Mucosa of rectum (tissue), 2 donors: ENCODE measurements around the gene SLC28A2.

Source experiments
- H3K27ac ChIP-seq, 2 donors: one replicate each; pipeline ENCODE4 v1.7.0; 2013; ENCODE audit warnings: inconsistent platforms in 2 of 2, low read depth in 2 of 2, low read length in 2 of 2
- H3K27me3 ChIP-seq, 2 donors: one replicate each; pipeline ENCODE4 v1.7.0; 2013; ENCODE audit warnings: low read length in 2 of 2; ENCODE audit not compliant: control insufficient read depth in 2 of 2, insufficient read depth in 2 of 2
- H3K36me3 ChIP-seq, 2 donors: one replicate each; pipeline ENCODE4 v1.7.0; 2013; ENCODE audit warnings: low read length in 2 of 2; ENCODE audit not compliant: control insufficient read depth in 2 of 2, insufficient read depth in 2 of 2
- H3K4me1 ChIP-seq, 2 donors: one replicate each; pipeline ENCODE4 v1.7.0; 2013; ENCODE audit warnings: low read length in 2 of 2, mild to moderate bottlenecking in 1 of 2; ENCODE audit not compliant: control insufficient read depth in 2 of 2, insufficient read depth in 2 of 2
- H3K4me3 ChIP-seq, 2 donors: one replicate each; pipeline ENCODE4 v1.7.0; 2013; ENCODE audit warnings: low read length in 2 of 2
- H3K9ac ChIP-seq, 2 donors: one replicate each; pipeline ENCODE4 v1.7.0; 2013; ENCODE audit warnings: low read length in 2 of 2, low read depth in 1 of 2, mild to moderate bottlenecking in 1 of 2
- H3K9me3 ChIP-seq, 2 donors: one replicate each; pipeline ENCODE4 v1.7.0; 2013; ENCODE audit warnings: low read length in 2 of 2; ENCODE audit not compliant: control insufficient read depth in 2 of 2
- donor health status: healthy.
- donor health status: Normal muscosa, but diverticular disease.

The SLC28A2 gene

GRCh38 chr15:45251888-45252287 lies at the start of gene SLC28A2:
SLC28A2 (plus strand) TSS chr15:45252234; CDS start chr15:45253216, 982 bp downstream.
- no peak within 1 kb of the TSS for H3K9ac ChIP-seq
- no peak within 1 kb of the TSS for H3K27ac ChIP-seq
- H3K9me3 ChIP-seq: no peaks in the 10 kb centered on the region
- H3K27me3 ChIP-seq: no peaks in the 10 kb centered on the region
- H3K36me3 ChIP-seq: no peaks in the 10 kb centered on the region
- peaks cover 2 to 9% of the 10 kb centered on the region in 2 donors for H3K4me1 ChIP-seq
- H3K4me3 ChIP-seq: peak within 1 kb of the TSS in 1 of 2 donors; percentile 48

- no peak overlapping the region for H3K4me3 ChIP-seq
- no peaks in the 10 kb centered on the region for H3K9me3 ChIP-seq
- H3K4me1 ChIP-seq: peaks cover 10 to 12% of the 10 kb centered on the region in 2 donors
- no peak overlapping the region for H3K27ac ChIP-seq
- peaks cover 0 to 1% of the 10 kb centered on the region in 2 donors for H3K27me3 ChIP-seq
- H3K36me3 ChIP-seq: no peaks in the 10 kb centered on the region
- no peak overlapping the region for H3K9ac ChIP-seq
Observed at GRCh38 chr15:45203182-45203581, 48.9 kb upstream of the SLC28A2 start.

- Histone ChIP-seq H3K27me3 (peaks cover 0 to 2% of the 10 kb centered on the region in 2 donors), H3K9me3 (no peaks in the 10 kb centered on the region), H3K27ac (no peak overlapping the region), H3K36me3 (no peaks in the 10 kb centered on the region), H3K9ac (no peak overlapping the region), H3K4me1 (peaks cover 4 to 5% of the 10 kb centered on the region in 2 donors), H3K4me3 (no peak overlapping the region)
Observed at GRCh38 chr15:45205192-45205591, 46.8 kb upstream of the SLC28A2 start.

- peaks cover 0 to 2% of the 10 kb centered on the region in 2 donors for H3K27me3 ChIP-seq
- no peak overlapping the region for H3K9ac ChIP-seq
- no peaks in the 10 kb centered on the region for H3K36me3 ChIP-seq
- no peaks in the 10 kb centered on the region for H3K4me1 ChIP-seq
- H3K9me3 ChIP-seq: no peaks in the 10 kb centered on the region
- no peak overlapping the region for H3K4me3 ChIP-seq
- H3K27ac ChIP-seq: no peak overlapping the region
Observed at GRCh38 chr15:45212493-45212892, 39.5 kb upstream of the SLC28A2 start.

GRCh38 chr15:45221053-45221599 lies 30.9 kb upstream of the SLC28A2 start:
- peaks cover 0 to 2% of the 10 kb centered on the region in 2 donors for H3K27me3 ChIP-seq
- H3K4me3 ChIP-seq: no peak overlapping the region
- H3K9ac ChIP-seq: no peak overlapping the region
- no peaks in the 10 kb centered on the region for H3K36me3 ChIP-seq
- H3K4me1 ChIP-seq: peaks cover 0 to 2% of the 10 kb centered on the region in 2 donors
- no peaks in the 10 kb centered on the region for H3K9me3 ChIP-seq
- H3K27ac ChIP-seq: no peak overlapping the region

- no peak overlapping the region for H3K4me3 ChIP-seq
- H3K9ac ChIP-seq: no peak overlapping the region
- H3K27me3 ChIP-seq: peaks cover 0 to 2% of the 10 kb centered on the region in 2 donors
- H3K9me3 ChIP-seq: no peaks in the 10 kb centered on the region
- H3K27ac ChIP-seq: no peak overlapping the region
- no peaks in the 10 kb centered on the region for H3K36me3 ChIP-seq
- H3K4me1 ChIP-seq: peaks cover 0 to 2% of the 10 kb centered on the region in 2 donors
Observed at GRCh38 chr15:45221967-45222366, 30.1 kb upstream of the SLC28A2 start.

- Histone ChIP-seq H3K4me3 (no peak overlapping the region), H3K9me3 (no peaks in the 10 kb centered on the region), H3K4me1 (no peaks in the 10 kb centered on the region), H3K9ac (no peak overlapping the region), H3K27ac (no peak overlapping the region), H3K27me3 (peaks cover 0 to 2% of the 10 kb centered on the region in 2 donors), H3K36me3 (no peaks in the 10 kb centered on the region)
Observed at GRCh38 chr15:45224621-45225217, 27.3 kb upstream of the SLC28A2 start.

GRCh38 chr15:45225506-45226273 lies 26.3 kb upstream of the SLC28A2 start:
- Histone ChIP-seq H3K4me3 (no peak overlapping the region), H3K36me3 (no peaks in the 10 kb centered on the region), H3K4me1 (no peaks in the 10 kb centered on the region), H3K27ac (no peak overlapping the region), H3K27me3 (peaks cover 0 to 3% of the 10 kb centered on the region in 2 donors), H3K9ac (no peak overlapping the region), H3K9me3 (no peaks in the 10 kb centered on the region)

GRCh38 chr15:45228931-45229330 lies 23.1 kb upstream of the SLC28A2 start:
- Histone ChIP-seq H3K36me3 (no peaks in the 10 kb centered on the region), H3K27ac (no peak overlapping the region), H3K9ac (no peak overlapping the region), H3K4me1 (no peaks in the 10 kb centered on the region), H3K27me3 (peaks cover 0 to 3% of the 10 kb centered on the region in 2 donors), H3K9me3 (no peaks in the 10 kb centered on the region), H3K4me3 (no peak overlapping the region)

GRCh38 chr15:45230245-45230965 lies 21.6 kb upstream of the SLC28A2 start:
- Histone ChIP-seq H3K9ac (no peak overlapping the region), H3K36me3 (no peaks in the 10 kb centered on the region), H3K27me3 (peaks cover 0 to 3% of the 10 kb centered on the region in 2 donors), H3K9me3 (no peaks in the 10 kb centered on the region), H3K4me3 (no peak overlapping the region), H3K4me1 (no peaks in the 10 kb centered on the region), H3K27ac (no peak overlapping the region)
